GM21737 (cell line): Measurements from ENCODE around the gene ADAT1.

Experiments used
- ATAC-seq: cut with Tn5 transposase; IDR thresholded peaks from one replicate; pipeline ENCODE4 v1.9.1; 2021; ENCODE audit warnings: mild to moderate bottlenecking, moderate library complexity; ENCODE audit not compliant: unreplicated experiment

Gene ADAT1

DNA sequence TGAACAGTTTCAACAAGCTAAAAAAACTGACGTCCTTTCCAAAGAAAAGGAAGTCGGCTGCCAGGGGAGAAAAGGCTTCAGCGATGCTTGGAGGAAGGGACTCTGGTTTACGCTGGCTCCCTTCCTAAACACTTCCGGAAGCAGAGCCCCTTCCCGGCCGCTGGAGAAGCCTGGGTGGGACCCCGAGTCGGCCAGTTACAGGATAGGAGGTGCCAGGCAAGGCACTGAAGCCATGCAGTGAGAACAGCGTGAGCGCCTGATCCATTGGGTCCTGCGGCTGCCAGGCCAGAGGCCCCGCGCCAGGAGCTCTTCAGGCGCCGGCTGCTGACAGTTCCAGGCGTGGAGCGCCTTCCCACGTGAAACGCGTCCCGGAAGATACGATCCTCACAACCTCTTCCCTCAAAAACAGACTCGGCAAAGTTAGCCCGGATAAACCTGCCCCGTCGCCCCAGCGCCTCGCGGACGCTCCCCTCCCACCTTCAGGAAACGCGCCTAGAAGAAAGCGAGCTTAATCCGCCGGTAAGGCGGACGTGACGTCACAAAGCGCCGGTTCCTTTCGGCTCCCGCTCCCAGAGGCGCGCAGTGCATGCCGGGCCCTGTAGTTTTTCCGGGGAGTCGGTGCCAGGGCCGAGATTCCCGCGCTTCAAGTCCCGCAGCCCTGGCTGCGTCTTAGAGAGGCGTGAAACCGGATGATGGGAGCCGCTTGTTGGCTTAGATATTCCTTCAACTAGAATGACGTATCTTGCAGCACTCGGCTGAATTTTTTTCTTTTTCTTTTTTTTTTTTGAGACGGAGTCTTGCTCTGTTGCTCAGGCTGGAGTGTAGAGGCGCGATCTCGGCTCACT, at the start of gene ADAT1:
TSS of gene ADAT1 (minus strand) at position 521 of the 845 bp plus-strand sequence. CDS start 2,482 bp downstream, outside the sequence.
- peak; percentile 96 for ATAC-seq

DNA sequence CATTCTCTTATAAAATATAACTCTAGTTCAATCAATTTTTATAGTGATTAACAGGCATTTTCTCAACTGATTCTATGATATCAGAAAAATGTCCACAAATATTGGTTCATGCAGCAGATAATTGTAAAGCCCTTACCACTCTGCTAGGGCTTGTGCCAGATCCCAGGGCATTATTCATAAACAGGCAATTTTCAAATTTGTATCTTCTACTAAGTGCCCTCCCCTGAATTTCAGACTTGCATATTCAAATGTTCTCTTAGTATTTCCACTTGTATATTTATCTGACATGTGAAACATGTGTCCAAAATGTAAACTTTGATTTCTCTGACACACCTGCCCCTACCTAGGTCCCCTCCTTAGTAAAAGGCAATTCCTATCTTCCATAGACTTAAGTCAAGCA, 44.4 kb upstream of the ADAT1 start:
- no peak for ATAC-seq

DNA sequence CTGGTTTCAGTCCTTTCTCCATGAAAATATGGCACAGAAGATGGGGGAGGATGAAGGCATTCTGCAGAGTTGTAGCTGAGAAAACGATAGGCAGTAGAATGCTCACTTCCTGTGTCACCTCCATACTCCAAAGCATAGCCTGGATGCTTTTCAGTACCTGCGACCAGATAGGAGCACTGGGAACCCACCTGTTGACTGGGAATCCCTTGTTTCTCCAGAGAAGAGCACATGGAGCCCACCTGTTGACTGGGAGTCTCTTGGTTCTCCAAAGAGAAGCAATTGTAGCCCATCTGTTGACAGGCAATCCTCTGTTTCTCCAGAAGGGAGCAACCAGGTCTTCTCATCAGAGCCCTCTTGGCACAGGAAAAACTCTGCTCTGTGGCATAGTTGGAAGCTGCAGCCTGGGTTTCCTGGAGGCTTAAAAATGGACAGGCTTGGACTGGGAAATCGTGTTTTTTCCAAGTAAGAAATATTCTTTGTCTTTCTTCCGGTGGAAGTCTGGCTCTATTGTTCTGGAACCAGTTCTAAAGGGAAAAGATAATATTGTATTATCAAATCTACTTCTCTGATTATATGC, 37.7 kb upstream of the ADAT1 start:
- ATAC-seq = no peak

DNA sequence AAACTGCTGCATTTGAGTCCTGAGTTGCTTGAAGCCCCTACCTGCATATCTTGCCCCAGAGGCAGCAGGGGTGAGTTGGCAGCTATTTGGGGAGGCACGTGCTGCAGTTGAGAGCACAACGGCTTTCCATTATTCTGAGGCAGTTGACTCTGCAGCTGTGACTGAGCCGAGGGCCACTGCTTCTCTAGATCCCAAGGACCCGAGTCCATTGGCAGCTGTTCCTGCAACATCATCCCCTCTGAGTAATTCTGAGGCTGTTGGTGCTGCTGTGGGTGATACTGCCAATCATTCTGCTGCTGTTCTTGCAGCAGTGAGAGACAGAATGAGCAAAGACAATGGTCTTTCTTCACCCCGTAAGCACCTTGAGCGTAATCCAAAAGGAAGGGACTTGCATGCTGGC, 37.2 kb upstream of the ADAT1 start:
- no peak for ATAC-seq

- no peak for ATAC-seq
Observed at GRCh38 chr16:75658175-75658574, 35.1 kb upstream of the ADAT1 start.

GRCh38 chr16:75653922-75654321, 30.8 kb upstream of the ADAT1 start:
- ATAC-seq = no peak

DNA sequence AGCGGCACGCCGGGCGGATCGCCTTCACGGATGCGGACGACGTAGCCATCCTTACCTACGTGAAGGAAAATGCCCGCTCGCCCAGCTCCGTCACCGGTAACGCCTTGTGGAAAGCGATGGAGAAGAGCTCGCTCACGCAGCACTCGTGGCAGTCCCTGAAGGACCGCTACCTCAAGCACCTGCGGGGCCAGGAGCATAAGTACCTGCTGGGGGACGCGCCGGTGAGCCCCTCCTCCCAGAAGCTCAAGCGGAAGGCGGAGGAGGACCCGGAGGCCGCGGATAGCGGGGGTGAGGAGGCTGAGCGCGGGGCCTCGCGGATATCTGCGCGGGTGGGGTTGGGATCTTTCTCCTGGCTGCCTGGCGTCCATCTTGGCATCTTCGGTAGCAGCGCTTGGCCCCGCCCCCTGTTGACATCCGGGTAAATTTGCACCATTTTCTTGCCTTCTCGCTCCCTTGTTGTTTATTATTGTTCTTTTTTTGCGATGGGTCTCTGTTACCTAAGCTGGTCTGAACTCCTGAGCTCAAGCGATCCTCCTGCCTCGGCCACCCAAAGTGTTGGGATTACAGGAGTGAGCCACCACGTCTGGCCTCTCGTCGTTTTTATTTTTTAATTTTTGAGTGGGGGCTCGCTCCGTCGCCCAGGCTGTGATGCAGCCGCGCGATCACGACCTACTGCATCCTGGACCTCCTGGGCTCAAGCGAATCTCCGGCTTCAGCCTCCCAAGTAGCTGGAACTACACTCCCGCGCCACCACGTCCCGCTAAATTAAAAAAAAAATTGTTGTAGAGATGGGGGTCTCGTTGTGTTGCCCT, 25.4 kb upstream of the ADAT1 start:
- peak; percentile 33 for ATAC-seq

GRCh38 chr16:75647492-75648264, 24.6 kb upstream of the ADAT1 start, which contains the start of the genes KARS1 and TERF2IP:
KARS1 (minus strand) TSS chr16:75647665; CDS start chr16:75647639, 26 bp downstream.
TERF2IP (plus strand) TSS chr16:75647773; CDS start chr16:75647883, 110 bp downstream.
- ATAC-seq = peak; percentile 86

DNA sequence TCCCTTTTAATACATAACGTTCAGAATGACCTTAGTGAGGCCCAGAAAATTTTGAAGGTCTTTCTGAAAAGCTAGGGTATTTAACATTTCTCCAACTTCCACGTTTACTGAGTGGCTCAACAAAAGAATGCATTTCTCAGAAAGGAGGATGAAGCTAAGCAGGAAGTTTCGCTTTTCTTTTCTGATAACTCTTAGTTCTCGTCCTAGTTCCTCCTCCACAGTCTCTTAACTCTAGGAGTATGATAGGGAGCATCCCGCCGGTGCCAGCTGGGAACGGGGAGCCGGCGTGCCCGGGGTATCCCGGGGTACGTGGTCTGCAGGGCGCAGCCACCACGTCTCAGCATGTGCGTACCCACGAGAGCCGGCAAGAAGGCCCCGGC, 24.0 kb upstream of the ADAT1 start:
- ATAC-seq = peak; percentile 23

DNA sequence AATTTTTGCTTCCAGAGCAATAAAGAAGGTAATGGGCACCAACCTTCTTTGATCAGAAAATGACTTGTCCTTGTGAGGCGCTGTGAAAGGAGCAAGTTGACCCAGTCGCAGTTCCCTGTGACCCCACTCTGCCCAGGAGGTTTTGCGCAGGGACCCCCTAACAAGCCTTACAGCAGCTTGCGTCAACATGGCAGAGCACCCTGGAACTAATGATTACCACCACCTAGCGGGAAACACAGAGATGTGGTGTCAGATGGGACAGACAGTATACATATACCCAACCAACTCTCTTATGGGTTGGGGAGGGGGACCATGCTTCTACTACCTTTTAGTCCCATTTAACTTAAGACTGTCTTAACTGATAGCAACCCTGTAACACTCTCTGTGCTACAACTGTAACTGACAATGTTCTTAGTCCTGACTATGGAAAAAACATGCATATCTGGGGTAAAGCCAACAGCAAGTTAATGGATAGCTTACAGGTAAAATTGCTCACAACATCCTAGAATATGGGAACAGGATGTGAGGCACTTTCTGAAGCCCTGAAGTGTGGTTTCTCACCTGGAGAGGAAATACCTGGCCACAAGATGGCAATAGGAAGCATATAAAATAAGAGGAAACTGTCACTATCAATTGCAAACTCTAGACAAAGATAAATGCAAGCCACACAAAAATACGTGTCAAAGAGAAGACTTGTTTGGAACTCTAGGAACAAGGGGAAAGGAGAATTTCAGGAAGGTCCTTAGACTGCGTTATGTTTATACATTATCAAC, 21.3 kb upstream of the ADAT1 start:
- ATAC-seq = no peak

DNA sequence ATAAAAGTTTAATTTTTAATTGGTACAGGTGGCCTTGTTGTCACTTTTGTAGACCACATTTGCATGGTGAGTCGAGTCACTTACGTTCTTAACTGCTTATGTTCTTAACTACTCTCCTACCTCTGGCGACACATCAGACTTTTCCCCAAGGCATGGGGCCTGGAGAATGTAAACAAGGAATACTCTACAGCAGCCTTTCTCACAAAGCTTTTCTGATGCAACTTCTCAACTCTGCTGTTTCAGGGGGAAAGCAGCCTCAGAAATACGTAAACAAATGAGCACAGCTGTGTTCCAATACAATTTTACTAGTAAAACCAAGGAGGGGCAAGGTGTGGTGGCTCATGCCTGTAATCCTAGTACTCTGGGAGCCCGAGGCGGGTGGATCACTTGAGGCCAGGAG, 17.5 kb upstream of the ADAT1 start:
- no peak for ATAC-seq

GRCh38 chr16:75635036-75635435, 12.0 kb upstream of the ADAT1 start:
- ATAC-seq = no peak

DNA sequence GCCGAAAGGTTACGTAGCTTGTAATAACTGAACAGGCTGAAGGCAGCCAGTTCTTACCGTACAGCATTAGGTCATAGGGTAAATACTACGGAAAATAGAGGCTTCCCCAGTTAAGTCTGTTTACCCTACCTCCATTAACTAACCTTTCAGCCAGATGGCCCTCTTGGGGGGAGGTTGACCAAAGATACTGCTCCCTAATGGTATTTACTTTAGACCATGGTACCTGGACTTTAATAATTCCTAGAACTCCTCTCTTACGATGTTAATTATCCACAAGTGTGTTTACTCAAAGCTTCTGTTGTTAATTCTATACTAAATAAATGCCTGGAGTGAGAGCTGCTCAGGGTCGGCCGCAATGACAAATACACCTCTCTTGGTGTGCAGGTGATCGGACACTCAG, 9.8 kb upstream of the ADAT1 start:
- no peak for ATAC-seq

- ATAC-seq = no peak
Observed at GRCh38 chr16:75630052-75630451, 7.0 kb upstream of the ADAT1 start.

GRCh38 chr16:75629132-75629531, 6.1 kb upstream of the ADAT1 start:
- no peak for ATAC-seq

- ATAC-seq = no peak
Observed at GRCh38 chr16:75628351-75628750, 5.3 kb upstream of the ADAT1 start.

DNA sequence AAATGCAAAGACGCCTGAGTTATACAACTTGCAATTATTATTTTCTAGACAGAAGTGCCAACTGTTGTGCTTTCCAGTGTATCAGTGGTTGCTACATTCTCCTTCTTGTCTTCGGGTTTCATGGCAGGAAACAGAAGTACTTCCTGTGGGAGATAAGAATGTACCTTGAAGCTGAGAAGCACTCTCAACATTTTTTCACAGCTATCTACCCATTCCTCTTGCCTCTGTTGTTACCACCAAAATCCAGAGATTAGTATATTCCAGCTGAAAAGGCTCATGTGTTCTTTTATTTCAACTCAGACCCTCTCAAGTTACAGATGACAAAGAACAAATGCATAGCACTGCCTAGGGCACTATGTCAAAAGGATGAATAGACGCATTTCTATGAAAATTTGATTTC, 4.8 kb upstream of the ADAT1 start:
- ATAC-seq = no peak

- ATAC-seq = no peak
Observed at GRCh38 chr16:75626806-75627205, 3.7 kb upstream of the ADAT1 start.

DNA sequence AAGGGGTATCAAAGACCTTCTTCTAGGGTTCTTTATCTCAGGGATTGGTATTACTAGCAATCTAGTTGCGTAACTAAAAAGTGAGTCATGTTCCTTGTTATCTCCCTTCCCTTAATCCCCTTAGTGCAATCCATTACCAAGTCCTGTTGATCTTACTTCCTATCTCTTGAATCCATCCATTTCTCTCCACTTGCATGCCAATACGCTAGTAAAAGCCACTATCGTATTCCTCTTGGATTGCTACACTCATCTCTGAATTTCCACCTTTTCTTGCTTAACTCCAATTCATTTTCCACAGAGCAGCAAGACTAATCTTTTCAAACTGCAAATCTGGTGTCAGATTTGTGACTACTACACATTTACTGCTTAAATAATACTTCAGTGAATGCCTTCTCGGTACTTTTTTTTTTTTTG, 1.8 kb upstream of the ADAT1 start:
- ATAC-seq = no peak

DNA sequence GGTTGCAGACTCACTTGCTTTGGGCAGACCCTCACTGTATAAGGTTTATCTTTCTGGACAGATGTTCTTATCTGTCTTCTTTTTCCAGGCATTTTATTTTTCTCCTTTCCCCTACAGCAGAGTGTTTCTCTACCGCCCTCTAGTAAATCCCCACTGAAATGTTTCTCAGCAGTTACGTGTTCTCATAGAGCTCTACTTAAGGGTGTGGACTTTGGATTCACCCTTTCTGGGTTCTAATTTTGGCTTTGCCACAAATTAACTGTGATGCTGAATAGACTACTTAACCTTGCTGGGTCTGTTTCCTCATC, 2.0 kb downstream of the ADAT1 start:
- ATAC-seq = no peak
